ENCODE results near the gene DOK5. TPM values are rescaled to one million over a fixed set of nuclear protein-coding genes. Genes with fewer than 3 reads are reported as not detected.

DOK5 gene
- total and polyA plus RNA-seq, 2 of the 4 experiments (the other 2 are of a cell fraction) = 2.8 to 3.9 TPM

GRCh38 chr20:54651252-54651651, 175.9 kb downstream of the DOK5 start:
- Histone ChIP-seq H3K56ac (ENCODE audit: extremely low read depth, insufficient read depth, low read length) (no peak overlapping the region), H2AK5ac (ENCODE audit: low read depth, low read length) (no peak overlapping the region), H2AK9ac (replicated peaks; ENCODE audit: low read depth, low read length, poor library complexity) (no peak overlapping the region), H2BK120ac (ENCODE audit: low read depth, low read length) (no peak overlapping the region), H4K5ac (ENCODE audit: low read depth, low read length) (no peak overlapping the region), H3K27ac (ENCODE audit: insufficient read depth, low read length) (no peak overlapping the region), H3K36me3 (ENCODE audit: control insufficient read depth, insufficient read depth, low read length) (no peaks in the 10 kb centered on the region), H3K9ac (ENCODE audit: low read depth, low read length) (no peak overlapping the region), H4K8ac (ENCODE audit: low read depth in 2 of 2, low read length in 2 of 2) (no peak overlapping the region), H2AFZ (replicated peaks; ENCODE audit: low read length, poor library complexity) (no peak overlapping the region), H3K23ac (ENCODE audit: low read depth, low read length) (no peak overlapping the region), H3K27me3 (ENCODE audit: control insufficient read depth, insufficient read depth, low read length) (no peaks in the 10 kb centered on the region), H2BK15ac (ENCODE audit: low read depth, low read length) (no peak overlapping the region), H3K4ac (ENCODE audit: low read depth, low read length) (no peak overlapping the region), H3K9me1 (ENCODE audit: insufficient read depth, low read length) (no peaks in the 10 kb centered on the region), H3K4me1 (ENCODE audit: control insufficient read depth, insufficient read depth, low read length) (no peaks in the 10 kb centered on the region), H3K4me3 (ENCODE audit: insufficient read depth, low read depth, low read length) (no peak overlapping the region), H2BK20ac (ENCODE audit: low read depth, low read length) (no peak overlapping the region), H3K14ac (replicated peaks; ENCODE audit: low read depth, low read length) (no peak overlapping the region), H3K4me2 (ENCODE audit: low read depth, low read length) (no peak overlapping the region), H3K79me1 (ENCODE audit: low read depth in 1 of 2, low read length in 2 of 2) (no peaks in the 10 kb centered on the region), H4K20me1 (ENCODE audit: insufficient read depth, low read length) (no peaks in the 10 kb centered on the region), H3K9me3 (ENCODE audit: control insufficient read depth, insufficient read depth, low read length) (no peaks in the 10 kb centered on the region), H4K91ac (ENCODE audit: insufficient read depth, low read depth, low read length) (no peak overlapping the region), H3K18ac (ENCODE audit: low read depth, low read length) (no peak overlapping the region), H2BK5ac (ENCODE audit: low read depth, low read length, poor library complexity, severe bottlenecking) (no peak overlapping the region)
- BruUV-seq (replicated peaks) = no TSS peak
- DNase-seq = no peak
- CTCF ChIA-PET = no interaction called here
- intact Hi-C loops (cut with micrococcal nuclease) = loop anchor here (10.0 kb wide), 1 partner anchor 1694 kb away; no protein-coding TSS in a partner anchor
- POLR2A ChIA-PET (ENCODE audit: unreplicated experiment) = interaction anchor here (0.5 kb wide), 1 partner anchor 436 kb away, joined by 3 read pairs; no protein-coding TSS in a partner anchor
- no CpG with 5 or more reads among the region's 3 CpGs for WGBS, 2 experiments (ENCODE audit: extremely low coverage in 2 of 2, insufficient read length in 1 of 2)
- TF ChIP-seq BHLHE40 (IDR thresholded peaks at IDR 0.05; ENCODE audit: low read depth, low read length) (no peak), SMC3 (IDR thresholded peaks at IDR 0.05; ENCODE audit: low read depth, low read length) (no peak), FOS (IDR thresholded peaks at IDR 0.05; ENCODE audit: low read depth, low read length) (no peak), NFE2L2 (IDR thresholded peaks at IDR 0.05; ENCODE audit: low read depth, low read length) (no peak), POLR2A (IDR thresholded peaks at IDR 0.05; ENCODE audit: low read depth, low read length) (no peak), CTCF (conservative IDR thresholded peaks at IDR 0.05; ENCODE audit: low read depth, low read length) (no peak), CEBPB (IDR thresholded peaks at IDR 0.05; ENCODE audit: low read depth, low read length) (no peak), RFX5 (IDR thresholded peaks at IDR 0.05; ENCODE audit: low read depth, low read length) (no peak), MAFK (IDR thresholded peaks at IDR 0.05; ENCODE audit: low read depth, low read length) (no peak), MAZ (IDR thresholded peaks at IDR 0.05; ENCODE audit: borderline replicate concordance, low read depth, low read length) (no peak), USF2 (IDR thresholded peaks at IDR 0.05; ENCODE audit: low read depth, low read length) (no peak), RAD21 (IDR thresholded peaks at IDR 0.05; ENCODE audit: low read length) (no peak), CHD1 (IDR thresholded peaks at IDR 0.05; ENCODE audit: low read depth, low read length) (no peak), ELK1 (IDR thresholded peaks at IDR 0.05; ENCODE audit: borderline replicate concordance, low read depth, low read length) (no peak), MXI1 (IDR thresholded peaks at IDR 0.05; ENCODE audit: borderline replicate concordance, low read depth, low read length) (no peak), RCOR1 (IDR thresholded peaks at IDR 0.05; ENCODE audit: insufficient replicate concordance, low read length) (no peak)
- dilution Hi-C loops (cut with HindIII; ENCODE audit: low sequenced_read_pairs, unreplicated experiment) = no loop called here
- in situ Hi-C loops (cut with MboI; ENCODE audit: low sequenced_read_pairs) = no loop called here
- no peak for ATAC-seq (ENCODE audit: low read depth)
